Activated CD4-positive, alpha-beta T cell treated with anti-CD3 and anti-CD28 coated beads for 48 hours (primary cell): ENCODE data around the gene PAPPA2.

Experiments used
- DNase-seq: peaks from one replicate; pipeline ENCODE4 v3.0.0-alpha.2; 2020

Gene PAPPA2

DNA sequence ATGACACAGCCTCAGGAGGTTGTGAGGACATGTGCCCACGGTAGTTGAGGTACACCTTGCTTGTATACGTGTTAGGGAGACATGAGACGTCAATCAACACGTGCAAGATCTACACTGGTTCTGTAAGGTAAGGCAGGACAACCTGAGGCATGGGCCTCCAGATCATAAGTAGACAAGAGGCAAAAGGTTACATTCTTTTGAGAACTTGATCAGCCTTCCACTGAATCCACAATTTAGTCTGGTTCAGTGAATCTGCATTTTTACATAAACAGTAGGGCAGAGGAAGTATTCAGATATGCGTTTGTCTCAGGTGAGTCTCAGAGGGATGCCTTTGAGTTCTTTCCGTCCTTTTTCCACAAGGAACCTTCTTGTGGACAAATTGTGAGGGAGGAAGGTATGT is 352.6 kb downstream of the PAPPA2 start:
- no peak for DNase-seq

DNA sequence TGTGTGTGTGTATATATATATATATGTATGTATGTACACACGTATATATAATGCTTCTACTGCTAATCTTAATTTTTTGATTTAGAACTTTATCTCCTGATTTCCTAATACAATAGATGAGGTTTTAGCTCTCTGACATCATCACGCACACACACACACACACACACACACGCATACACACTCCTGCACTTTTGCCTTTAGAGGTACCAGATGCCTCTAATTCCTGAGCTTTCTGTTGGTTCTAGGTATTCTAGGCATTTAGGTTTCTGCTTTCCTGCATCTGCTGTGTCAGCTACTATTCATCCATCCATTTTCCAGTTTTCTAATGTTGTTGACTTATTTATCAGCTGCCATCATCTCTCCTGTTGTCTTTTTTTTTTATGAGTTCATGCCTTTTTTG is 353.3 kb downstream of the PAPPA2 start:
- no peak for DNase-seq

DNA sequence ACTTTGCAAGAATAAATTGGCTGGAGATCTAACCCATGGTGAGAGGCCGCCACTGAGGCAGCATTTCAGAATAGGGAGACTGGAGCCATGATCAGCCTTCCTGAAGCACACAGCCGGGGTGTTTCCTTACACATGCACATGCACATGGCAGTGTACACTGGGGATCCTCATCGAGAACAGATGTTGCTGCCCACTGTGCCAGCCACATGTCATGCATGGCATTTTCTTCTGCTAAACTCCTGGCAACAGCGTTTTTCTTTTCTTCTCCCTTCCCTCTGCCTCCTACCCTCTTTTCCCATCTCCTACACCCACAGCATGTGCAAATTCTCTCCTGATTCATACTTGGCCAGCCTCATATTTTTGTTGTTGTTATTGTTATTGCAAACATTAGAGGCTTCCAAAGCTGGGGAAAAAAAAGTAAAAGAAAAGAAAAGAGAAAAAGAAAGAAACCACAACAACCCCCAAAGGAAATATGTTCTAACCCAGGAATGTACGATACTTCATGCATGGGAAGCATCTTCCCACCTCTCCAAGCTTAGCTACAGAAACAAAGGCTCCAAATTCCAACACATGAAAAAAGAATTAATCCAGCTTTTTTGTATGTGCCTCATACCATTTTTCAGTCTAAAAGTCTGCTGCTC is 357.5 kb downstream of the PAPPA2 start:
- no peak for DNase-seq

DNA sequence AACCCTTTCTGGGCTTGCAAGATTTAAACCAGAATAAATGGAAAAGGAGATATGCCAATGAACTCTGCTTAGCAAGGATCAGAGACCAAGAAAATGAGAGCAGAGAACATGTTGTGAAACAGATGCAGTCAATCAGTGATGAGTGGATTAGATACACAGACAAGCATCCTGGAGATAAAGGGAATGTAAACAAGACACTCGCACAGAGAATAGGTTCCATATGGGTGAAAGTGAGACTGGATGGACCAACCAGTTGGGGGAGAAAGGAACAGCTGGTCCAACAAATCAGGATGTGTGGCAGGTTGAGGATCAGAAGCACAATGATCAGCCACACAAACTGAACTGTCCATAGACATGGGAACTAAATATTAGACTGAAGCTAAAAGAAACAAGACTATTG is 363.3 kb downstream of the PAPPA2 start:
- DNase-seq, result no peak

DNA sequence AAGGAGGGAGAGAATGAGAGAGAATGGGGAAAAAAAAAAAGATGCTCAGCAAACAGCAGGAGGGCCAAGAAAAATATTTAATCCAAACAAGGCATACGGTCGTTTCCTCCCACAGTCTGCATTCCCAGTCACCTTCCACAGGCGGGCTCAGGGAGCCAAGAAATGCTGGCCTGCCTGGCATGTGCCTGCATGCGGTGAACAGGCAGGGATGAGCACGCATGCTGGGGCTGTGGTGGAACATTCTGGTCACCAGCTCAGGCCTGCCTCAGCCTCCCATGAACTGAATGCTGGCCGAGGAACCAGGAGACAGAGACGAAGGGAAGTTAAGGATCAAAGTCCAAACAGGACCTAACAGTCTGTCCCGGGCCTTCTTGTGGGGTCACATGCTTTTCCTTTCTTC is 366.3 kb downstream of the PAPPA2 start:
- DNase-seq, result no peak

DNA sequence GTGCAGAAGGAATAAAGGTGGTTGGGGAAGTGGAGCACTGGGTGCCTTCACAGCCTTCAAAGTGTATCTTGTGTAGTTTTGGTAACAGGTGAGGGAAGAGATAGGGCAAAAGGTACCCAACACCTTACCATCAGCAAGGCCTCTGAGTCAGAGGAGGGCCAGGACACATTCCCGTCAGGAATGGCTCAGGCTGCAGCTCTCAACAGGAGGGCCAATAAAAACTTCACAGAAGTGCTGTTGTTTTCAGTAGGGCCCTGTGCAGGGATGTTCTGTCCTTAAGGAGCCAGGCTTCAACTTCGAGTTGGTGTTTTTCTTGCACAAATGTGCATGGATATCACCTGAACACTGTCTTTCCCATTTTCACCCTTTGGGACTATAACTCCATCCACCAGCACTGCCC is 368.2 kb downstream of the PAPPA2 start:
- no peak for DNase-seq

DNA sequence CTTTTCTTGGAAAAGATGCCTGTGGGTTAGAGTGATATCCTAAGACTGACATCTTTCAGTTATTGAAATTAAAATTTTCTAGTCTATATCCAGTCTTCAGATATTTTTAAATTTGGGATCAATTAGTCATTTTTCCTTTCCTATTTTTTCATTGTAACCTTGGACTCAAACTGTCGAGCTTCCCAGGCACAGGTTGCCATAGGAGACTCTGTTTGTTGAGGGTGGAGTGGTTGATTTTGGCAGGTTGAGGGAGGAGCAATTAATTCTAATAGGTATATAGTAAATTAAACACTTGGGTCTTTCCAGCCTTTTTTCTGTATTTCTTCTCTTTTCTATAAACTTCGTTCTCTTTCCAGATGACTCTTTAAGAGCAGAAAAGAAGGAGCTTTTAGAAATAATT is 374.7 kb downstream of the PAPPA2 start:
- no peak for DNase-seq

DNA sequence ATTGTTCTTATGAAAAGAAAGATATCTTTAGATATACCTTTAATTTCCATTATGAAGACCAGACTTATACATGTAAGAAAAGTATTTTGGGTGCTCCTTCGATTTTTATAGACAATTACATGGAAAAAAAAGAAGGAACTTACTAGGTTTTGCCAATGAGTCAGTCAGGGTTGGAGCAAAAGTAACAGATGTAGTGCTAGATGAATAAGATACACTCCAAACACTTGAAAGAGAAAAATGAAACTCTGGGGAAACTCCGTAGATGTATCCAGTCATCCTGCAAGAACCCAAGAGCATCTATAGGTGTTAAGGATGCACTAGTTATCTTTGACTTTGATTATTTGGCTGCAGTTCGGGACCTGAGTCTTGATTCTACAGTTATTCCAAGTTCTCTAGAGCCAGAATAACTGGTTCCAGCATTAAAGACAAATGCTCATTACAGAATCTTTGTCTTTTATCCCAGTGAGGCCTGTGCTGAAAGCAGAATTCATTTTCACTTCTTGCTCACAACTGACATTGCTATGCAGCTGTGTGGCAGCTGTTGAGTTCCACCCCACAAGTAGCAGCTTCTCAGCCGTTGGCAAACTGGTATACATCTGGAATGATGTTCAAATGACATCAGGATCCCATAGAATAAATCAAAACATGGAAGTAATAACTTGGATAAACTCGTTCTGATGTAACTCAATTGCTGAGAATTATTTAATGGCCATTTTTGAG is 375.5 kb downstream of the PAPPA2 start:
- no peak for DNase-seq

DNA sequence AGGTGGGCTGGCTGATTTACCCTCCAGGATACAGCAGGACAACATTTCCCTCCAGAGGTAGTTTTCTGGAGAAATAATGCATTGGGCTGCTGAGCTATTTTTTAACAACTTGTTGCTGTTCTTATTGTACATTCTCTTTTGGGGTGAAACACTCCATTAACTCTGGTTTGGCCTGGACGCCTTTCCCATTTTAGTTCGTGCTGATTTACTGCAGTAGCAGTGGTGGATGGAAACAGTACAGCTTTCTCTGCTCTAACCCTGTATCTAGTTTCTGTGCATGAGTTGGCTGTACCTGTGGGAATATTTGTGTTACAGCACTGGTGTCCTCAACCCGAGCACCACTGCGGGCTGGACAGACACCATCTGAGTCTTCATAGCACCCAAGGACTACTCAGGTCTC is 376.2 kb downstream of the PAPPA2 start:
- DNase-seq, result no peak

DNA sequence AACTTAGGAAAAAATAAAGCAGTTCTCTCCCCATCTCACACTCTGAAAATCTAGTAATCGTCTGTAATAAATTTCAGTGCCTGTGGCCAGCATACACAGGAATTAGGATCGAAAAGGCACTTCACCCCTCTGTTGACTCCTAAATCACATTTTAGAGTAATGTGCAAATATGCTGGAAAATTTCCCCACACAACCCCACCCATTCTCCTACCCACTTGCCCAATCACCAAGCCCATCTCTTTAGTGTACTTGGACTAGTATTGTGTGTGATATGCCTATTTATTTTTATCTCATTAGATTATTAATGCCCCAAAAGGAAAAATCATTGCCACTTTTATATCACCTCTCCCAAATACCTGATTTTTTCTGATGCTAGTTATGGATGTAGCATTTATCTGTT is 378.3 kb downstream of the PAPPA2 start:
- DNase-seq, result no peak

DNA sequence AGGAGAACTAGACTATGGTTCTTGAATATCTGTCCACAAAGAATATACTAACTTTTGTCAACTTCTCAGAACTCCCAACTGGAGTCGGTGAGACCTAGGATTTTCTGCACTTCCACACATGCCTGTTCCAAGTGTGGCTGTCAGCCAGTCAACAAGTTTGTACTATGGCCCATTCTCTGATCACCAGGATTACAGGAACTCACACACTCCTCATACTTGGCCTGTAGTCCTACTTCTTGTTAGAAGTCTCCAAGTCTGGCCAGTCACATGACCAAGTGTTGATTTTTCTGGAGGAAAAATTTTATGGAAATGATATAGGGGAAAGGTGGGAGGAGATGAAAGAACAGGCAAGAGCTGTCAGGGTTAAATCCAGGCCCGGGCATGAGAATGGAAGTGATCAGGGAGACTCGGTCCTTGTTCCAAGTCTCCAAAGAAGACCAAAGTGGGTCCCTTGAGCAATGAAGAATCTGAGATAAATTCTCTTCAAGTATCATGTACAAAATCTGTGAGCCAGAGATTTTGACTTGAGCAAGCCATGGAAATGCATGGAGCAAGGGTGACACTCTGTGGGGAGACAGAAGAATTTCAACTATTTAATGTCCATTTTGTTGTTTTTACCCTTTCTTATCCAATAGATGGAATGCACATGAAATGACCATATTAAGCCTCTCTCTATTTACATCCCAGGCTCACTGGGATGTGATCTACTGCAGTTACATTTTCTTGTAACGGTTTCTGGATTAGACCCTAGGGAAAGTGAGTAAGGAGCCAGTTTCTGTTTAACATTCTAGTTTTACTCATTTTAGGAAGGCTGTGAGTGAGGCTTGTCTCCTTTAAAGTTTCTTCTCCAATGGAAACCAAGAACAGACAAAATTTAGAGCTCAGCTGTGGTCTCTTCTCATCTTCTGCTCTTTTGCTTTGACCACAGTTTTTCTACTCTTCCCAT is 380.6 kb downstream of the PAPPA2 start:
- DNase-seq, result peak; percentile 2

DNA sequence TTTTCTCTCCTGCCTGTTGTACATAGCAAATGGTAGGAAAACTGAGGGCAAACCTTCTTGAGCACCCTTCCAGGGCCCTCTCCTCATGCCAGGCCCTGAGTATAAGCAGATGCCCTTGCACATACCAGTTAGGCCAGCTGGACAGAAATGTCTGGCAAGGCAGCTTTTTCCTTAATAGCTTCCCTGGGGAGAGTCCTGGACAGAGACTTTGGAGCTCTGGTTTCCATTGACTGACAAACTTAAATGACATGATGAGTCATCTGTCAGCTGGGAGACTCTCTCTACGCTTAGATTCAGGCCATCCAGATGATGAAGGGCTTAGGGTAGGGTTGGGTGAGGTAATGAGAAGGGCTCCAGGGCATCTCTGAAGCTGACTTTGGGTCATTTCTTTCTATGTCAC is 384.1 kb downstream of the PAPPA2 start:
- no peak for DNase-seq

DNA sequence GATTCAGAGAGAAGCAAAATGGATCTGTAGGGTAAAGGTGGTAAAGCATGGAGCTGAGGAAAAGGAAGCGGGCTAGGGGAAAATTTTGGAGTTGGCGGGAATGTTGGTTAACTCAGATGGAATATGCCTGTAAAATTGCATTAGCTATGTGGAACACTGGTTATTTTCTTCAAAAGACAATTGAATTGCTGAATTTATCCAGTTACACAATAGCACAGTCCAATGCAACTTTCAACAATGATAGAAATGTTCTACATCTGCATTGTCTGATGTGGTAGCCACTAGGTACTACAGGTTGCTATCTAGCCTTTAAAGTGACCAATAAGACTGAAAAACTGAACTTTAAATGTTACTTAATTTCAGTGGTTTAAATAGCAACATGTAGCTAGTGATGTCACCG is 386.3 kb downstream of the PAPPA2 start:
- no peak for DNase-seq

DNA sequence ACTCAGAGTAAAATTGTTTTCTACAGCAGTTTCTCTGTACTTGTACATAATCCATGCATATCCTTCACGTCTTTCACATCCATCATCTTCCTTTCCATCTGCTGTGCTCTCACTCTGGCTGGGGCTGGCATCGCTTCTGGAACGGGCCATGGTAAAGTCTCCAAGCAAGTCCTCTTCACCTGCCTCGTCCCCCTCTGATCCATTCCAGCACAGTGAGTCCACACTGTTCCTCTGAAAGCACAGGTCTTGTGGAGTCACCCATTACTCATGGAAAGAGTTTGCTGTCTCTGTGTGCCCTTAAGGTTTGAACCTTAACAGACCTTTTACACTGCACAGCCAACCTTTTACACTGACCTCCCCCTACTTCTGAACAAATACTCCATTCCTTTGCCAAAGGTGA is 387.9 kb downstream of the PAPPA2 start:
- no peak for DNase-seq

DNA sequence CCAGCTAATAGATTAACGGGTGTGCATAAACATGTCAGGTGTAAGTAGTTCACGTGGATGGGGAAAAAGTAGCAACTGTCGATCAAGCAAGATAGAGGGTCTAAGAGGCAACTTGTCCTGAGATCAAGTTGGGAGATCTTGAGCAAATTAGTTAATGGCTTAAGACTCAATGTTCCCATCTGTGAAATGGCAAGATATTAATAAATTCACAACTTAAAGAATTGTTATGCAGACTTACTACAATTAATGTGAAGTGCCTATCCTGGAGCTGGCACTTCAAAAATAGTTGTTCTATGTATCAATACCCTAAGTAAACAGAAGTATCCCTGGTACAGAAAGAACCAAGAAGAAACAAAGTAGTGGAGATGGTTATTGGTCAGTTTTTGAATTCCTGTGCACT is 389.1 kb downstream of the PAPPA2 start:
- DNase-seq, result no peak

DNA sequence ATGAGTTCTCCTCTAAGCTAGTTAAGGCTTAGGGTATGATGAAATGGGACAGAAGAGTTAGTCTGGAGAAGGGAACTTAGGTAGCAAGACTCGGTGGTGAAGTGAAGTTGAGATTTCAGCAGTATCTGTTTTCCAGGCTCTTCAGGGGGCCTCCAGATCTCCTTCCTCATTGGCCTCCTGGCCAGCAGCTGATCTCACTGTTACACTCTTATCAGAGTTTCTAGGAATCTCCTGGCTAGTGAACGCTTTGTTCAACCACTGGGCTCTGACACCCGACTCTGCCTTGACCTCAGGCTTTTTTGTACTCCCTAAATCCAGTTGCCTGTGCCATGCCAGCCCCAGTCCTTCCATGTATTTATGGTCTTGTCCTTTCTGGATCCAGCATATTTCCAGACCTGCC is 390.5 kb downstream of the PAPPA2 start:
- DNase-seq, result no peak

DNA sequence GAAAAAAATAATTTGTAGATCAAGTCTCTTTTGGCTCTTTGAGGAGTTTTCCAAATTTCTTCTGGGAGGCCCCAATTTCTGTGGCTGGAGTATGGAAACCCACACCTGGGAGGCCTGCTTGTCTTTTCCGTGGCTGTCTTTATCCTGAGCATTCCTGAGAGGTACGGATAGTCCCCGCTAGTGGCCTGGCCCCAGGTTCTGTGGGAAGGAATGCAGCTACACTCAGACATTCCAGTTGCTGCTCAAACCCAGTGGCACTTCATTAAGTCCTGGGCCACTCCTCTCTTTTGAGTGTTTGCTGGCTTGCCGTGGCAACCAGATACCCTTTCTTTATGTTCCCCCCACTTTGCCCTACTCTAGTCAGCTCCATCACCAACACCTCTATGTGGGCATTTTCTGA is 391.1 kb downstream of the PAPPA2 start:
- DNase-seq, result no peak

DNA sequence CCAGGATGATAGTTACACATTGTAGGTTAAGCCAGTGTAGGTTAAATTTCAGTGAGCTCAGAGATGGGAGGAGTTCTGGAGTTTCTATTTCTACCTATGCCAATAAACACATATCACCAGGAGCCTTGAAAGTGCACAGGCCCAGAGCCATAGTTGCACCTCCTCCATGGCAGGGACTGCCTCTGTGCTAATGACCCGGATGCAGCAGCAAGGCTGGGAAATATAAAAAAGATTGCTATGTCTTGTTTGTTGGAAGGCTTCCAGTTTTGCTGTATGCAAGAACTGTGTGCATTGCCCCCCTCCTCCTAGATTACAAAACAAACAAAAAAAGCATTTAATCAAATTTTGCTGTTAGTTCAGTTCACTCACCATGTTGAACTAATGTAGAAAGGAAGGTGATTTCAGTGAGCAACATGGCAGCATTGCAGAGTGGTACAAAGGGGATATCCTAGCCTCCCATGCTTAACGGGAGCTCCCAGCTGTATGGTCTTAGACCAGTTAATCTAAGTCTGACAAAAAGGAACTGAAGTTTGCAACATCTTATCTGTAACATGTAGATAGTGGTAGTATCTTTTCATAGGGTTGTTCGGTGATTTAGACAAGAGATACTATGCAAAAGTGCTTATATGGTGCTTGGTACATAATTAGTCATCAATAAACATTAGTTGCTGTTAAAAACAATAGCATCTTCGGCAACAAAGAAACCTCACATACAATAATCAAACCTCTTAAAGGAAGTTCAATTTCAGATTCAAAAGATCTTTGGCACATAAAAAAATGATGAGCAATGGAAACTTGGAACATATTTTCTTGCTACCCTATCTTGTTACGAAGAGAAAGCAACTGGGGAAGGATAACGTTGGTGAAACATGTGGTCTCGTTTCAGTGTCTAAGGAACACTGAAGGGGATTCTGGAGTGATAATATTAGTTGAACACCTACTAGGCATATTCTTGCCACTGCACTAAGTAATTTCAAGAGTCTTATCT is 392.1 kb downstream of the PAPPA2 start:
- DNase-seq, result no peak

DNA sequence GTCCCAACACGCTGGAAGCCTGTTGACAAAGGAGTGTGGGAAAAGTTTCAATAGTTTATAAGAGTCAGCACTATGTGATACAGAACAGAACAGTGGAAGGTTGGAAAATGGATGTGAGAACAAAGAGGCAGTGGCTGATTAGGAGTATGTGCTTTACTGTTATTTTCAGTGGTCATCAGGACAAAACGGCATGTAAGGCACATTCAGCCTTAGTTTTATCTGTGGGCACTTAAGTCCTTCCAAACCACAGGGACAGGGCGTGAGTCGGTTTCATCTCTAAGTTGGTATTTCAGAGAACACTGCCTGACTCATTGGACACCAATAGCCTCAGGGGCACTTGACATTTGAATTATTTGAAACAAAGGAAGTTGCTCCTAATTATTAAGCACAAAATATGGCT is 394.7 kb downstream of the PAPPA2 start:
- no peak for DNase-seq

DNA sequence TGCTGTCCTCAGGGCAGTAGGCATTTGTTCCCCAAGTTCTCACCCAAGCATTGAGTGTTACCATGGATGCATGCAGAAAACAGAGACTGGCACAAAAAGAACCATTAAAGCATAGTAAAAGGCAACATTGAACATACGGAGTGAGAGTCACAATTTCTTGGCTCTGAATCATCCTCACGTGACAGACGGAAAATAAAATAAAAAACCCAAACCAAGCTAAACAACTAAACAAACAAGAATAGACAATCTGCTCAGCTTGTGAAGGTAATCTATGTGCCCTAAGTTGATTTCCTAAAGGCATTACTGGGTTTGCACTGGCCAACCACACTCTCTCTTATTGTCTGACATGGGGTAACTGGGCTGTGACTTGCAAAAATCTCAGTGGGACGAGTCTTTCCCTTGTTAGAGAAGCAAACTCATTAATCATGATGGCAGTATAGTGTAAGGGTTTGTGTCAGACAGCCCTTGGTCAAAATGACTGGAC is 395.5 kb downstream of the PAPPA2 start:
- DNase-seq, result no peak

DNA sequence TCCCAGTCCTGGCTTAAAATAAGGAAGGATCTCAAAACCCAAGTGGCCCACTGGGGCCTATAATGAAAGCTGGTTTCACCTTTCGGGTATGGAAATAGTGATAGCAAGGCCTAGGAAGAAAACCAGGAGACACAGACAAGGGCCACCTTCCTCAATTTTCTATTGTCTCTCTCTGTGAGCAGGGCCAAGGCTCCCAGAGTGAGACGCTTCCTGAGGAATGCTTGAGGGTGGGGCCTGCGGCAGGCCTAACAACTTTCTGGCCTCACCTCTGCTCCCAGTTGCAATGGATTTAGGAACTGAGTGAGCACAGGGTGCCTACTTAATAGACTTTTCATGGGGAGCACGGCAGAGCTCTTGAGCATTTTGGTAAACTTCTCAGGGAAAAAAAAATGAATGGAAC is 400.6 kb downstream of the PAPPA2 start:
- DNase-seq, result no peak

DNA sequence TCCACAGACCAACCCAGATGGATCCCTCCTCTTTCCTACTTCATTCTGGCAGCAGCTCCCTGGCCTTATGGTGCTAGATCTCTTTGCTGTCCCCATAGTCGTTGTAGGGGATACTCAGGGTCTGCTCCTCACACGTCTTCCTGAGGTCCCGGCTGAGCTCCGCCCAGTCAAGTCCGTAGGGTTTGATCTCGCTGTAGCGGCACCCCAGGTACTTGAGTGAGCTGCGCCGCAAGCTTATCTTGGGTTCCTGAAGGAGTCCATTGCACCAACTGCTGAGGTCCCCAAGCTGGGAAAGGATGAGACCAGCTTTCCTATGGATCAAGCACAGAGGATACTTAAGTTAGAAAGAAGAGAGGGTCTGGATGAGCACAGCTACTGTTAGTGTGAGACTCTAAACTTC is 401.2 kb downstream of the PAPPA2 start:
- DNase-seq, result no peak
